HepG2 (cell line): Measurements from ENCODE around the gene CHCHD5. TPM values are rescaled to one million over a fixed set of nuclear protein-coding genes. Genes with fewer than 3 reads are reported as not detected.

Experiments used
- ATAC-seq: fragments of 200-7000 bp; cut with Tn5 transposase; 3 replicates; pipeline ENCODE4 v1.9.1; 2020; ENCODE audit warnings: mild to moderate bottlenecking, moderate library complexity
- BruUV-seq: library from RNA; stranded (reverse); fragments of 400-500 nt; replicated peaks from 2 replicates; lab custom pipeline; 2021; lab: Mats Ljungman, UMichigan
- CTCF ChIA-PET: fragments of 300-600 bp; formaldehyde crosslinking; extraction: SDS; loops from one replicate; lab custom pipeline; 2021; ENCODE audit warnings: low total read pairs, inconsistent platforms, low intra/inter-chr PET ratio; lab: Yijun Ruan, JAX
- POLR2A ChIA-PET: fragments of 350-600 bp; sonication (Branson Sonifier 250); formaldehyde crosslinking; loops from one replicate; lab custom pipeline; 2020; ENCODE audit warnings: antibody characterized with exemption, inconsistent platforms; lab: Yijun Ruan, JAX
- DNase-seq: peaks from one replicate; pipeline ENCODE4 v3.0.0-alpha.2; 2015; ENCODE audit warnings: low spot score
- FAIRE-seq: peaks from 3 replicates; lab custom pipeline; 2011; peaks lifted over from hg19 to GRCh38; lab: Jason Lieb, UNC
- H2AFZ ChIP-seq: one replicate; pipeline ENCODE4 v1.6.1; 2011; ENCODE audit warnings: low read length, inconsistent platforms
- H3K27ac ChIP-seq: fragments of 300-600 bp; 3 replicates; pipeline ENCODE4 v1.8.0; 2011; ENCODE audit warnings: mixed run types, mild to moderate bottlenecking, mixed read lengths, low read length, inconsistent platforms; ENCODE audit not compliant: insufficient read depth; ENCODE audit errors: extremely low read length
- H3K27me3 ChIP-seq, 2 experiments: fragments of 200-600 bp in 1 of 2; 2 replicates in 1 of 2; 3 replicates in 1 of 2; pipeline versions ENCODE4 v1.6.0 to v1.8.0; 2011; ENCODE audit warnings: low read length in 2 of 2, mild to moderate bottlenecking in 2 of 2, moderate library complexity in 2 of 2, inconsistent platforms in 1 of 2; ENCODE audit not compliant: insufficient read depth in 2 of 2, control insufficient read depth in 1 of 2
- H3K36me3 ChIP-seq, 2 experiments: fragments of 200-600 bp in 1 of 2; replicated peaks in 1 of 2; 2 replicates in 1 of 2; 3 replicates in 1 of 2; pipeline versions ENCODE4 v1.5.1 to v1.8.0; 2011; ENCODE audit warnings: low read length in 2 of 2, inconsistent platforms in 1 of 2; ENCODE audit not compliant: insufficient read depth in 2 of 2, control insufficient read depth in 1 of 2
- H3K4me1 ChIP-seq: 2 replicates; pipeline ENCODE4 v1.5.1; 2012; ENCODE audit warnings: low read length, inconsistent platforms; ENCODE audit not compliant: insufficient read depth
- H3K4me2 ChIP-seq: 2 replicates; pipeline ENCODE4 v1.6.0; 2011; ENCODE audit warnings: low read depth, low read length, inconsistent platforms
- H3K4me3 ChIP-seq, 3 experiments: fragments of 200-600 bp in 1 of 3; sonication (generic), shearing (Covaris generic) in 1 of 3; replicated peaks in 1 of 3; 2 replicates each; pipeline ENCODE4 v1.5.1; 2011 to 2016; ENCODE audit warnings: low read length in 3 of 3, inconsistent platforms in 2 of 3, low read depth in 2 of 3, mild to moderate bottlenecking in 2 of 3, control low read depth in 1 of 3, mixed read lengths in 1 of 3; ENCODE audit not compliant: insufficient read depth in 1 of 3
- H3K79me2 ChIP-seq: one replicate; pipeline ENCODE4 v1.6.1; 2011; ENCODE audit warnings: low read length, inconsistent platforms; ENCODE audit not compliant: insufficient read depth
- H3K9ac ChIP-seq: 2 replicates; pipeline ENCODE4 v1.6.0; 2011; ENCODE audit warnings: mild to moderate bottlenecking, low read depth, low read length, inconsistent platforms; ENCODE audit not compliant: insufficient read depth
- H3K9me3 ChIP-seq: 2 replicates; pipeline ENCODE4 v1.5.1; 2012; ENCODE audit warnings: mild to moderate bottlenecking, low read length
- H4K20me1 ChIP-seq: 2 replicates; pipeline ENCODE4 v1.6.0; 2011; ENCODE audit warnings: inconsistent platforms, mild to moderate bottlenecking, low read length, moderate library complexity; ENCODE audit not compliant: insufficient read depth
- EEA1 ChIP-seq: sonication (generic); formaldehyde crosslinking; IDR thresholded peaks from 2 replicates; pipeline ENCODE4 v1.5.1; 2020; ENCODE audit warnings: mild to moderate bottlenecking, missing genetic modification reagents, borderline replicate concordance
- ETV5 ChIP-seq: IDR thresholded peaks from 2 replicates; pipeline ENCODE4 v1.6.1; 2018; ENCODE audit warnings: missing biosample characterization, missing genetic modification reagents, inconsistent platforms, borderline replicate concordance
- FOXA3 ChIP-seq: IDR thresholded peaks from 2 replicates; pipeline ENCODE4 v1.6.1; 2016; ENCODE audit warnings: missing genetic modification reagents, missing compliant biosample characterization
- FOXK2 ChIP-seq: fragments of 450-650 bp; IDR thresholded peaks from 2 replicates; pipeline ENCODE4 v1.6.1; 2016
- HNRNPK ChIP-seq: fragments of 200-400 bp; formaldehyde crosslinking; IDR thresholded peaks from 2 replicates; pipeline ENCODE4 v1.6.1; 2018; ENCODE audit warnings: low read length, low read depth, moderate library complexity, mild to moderate bottlenecking; ENCODE audit not compliant: poor library complexity, severe bottlenecking
- KDM3A ChIP-seq: IDR thresholded peaks from 2 replicates; pipeline ENCODE4 v1.6.1; 2018; ENCODE audit warnings: low read depth, missing compliant biosample characterization
- PAWR ChIP-seq: sonication (generic); formaldehyde crosslinking; IDR thresholded peaks from 2 replicates; pipeline ENCODE4 v1.4.0; 2020; ENCODE audit warnings: missing genetic modification reagents, mild to moderate bottlenecking, borderline replicate concordance
- POLR2A ChIP-seq, 2 experiments: IDR thresholded peaks; 2 replicates each; pipeline ENCODE4 v1.6.1; 2011; ENCODE audit warnings: low read depth in 2 of 2, low read length in 2 of 2, mild to moderate bottlenecking in 1 of 2, moderate library complexity in 1 of 2; ENCODE audit not compliant: insufficient read depth in 1 of 2
- POLR2AphosphoS2 ChIP-seq: IDR thresholded peaks from 2 replicates; pipeline ENCODE4 v1.6.1; 2011; ENCODE audit warnings: low read depth, low read length, improper control_type of control experiment
- RARG ChIP-seq: sonication (generic); formaldehyde crosslinking; IDR thresholded peaks from 2 replicates; pipeline ENCODE4 v1.4.0; 2020; ENCODE audit warnings: low read depth, mild to moderate bottlenecking, missing genetic modification reagents
- SPEN ChIP-seq: sonication (generic); formaldehyde crosslinking; IDR thresholded peaks from 2 replicates; pipeline ENCODE4 v1.5.1; 2020; ENCODE audit warnings: low read depth, mild to moderate bottlenecking, missing genetic modification reagents
- TAF15 ChIP-seq: fragments of 200-400 bp; formaldehyde crosslinking; IDR thresholded peaks from one replicate; pipeline ENCODE4 v1.6.1; 2018; ENCODE audit warnings: mild to moderate bottlenecking, low read depth, low read length; ENCODE audit not compliant: poor library complexity, severe bottlenecking
- ZNF205 ChIP-seq: IDR thresholded peaks from 2 replicates; pipeline ENCODE4 v1.6.1; 2018; ENCODE audit warnings: missing biosample characterization, missing genetic modification reagents
- ZNF274 ChIP-seq: sonication (generic); formaldehyde crosslinking; IDR thresholded peaks from 2 replicates; pipeline ENCODE4 v1.5.1; 2020; ENCODE audit warnings: mild to moderate bottlenecking, missing genetic modification reagents
- ZNF354B ChIP-seq: sonication (generic); formaldehyde crosslinking; IDR thresholded peaks from 2 replicates; pipeline ENCODE4 v1.8.0; 2022; ENCODE audit warnings: mild to moderate bottlenecking, missing genetic modification reagents
- ZNF615 ChIP-seq: sonication (generic); formaldehyde crosslinking; IDR thresholded peaks from 2 replicates; pipeline ENCODE4 v1.5.0; 2020; ENCODE audit warnings: mild to moderate bottlenecking, missing genetic modification reagents, borderline replicate concordance
- ZNF883 ChIP-seq: sonication (generic); formaldehyde crosslinking; IDR thresholded peaks from 2 replicates; pipeline ENCODE4 v1.5.1; 2020; ENCODE audit warnings: mild to moderate bottlenecking, missing genetic modification reagents; ENCODE audit errors: not compliant biosample characterization
- WGBS: methylation state at CpG from one replicate; pipeline ENCODE4 v1.1.6; 2017; ENCODE audit warnings: low lambda C conversion rate; 5-methylcytosine and 5-hydroxymethylcytosine counted together
- in situ Hi-C: cut with HindIII; loops from 2 replicates; pipeline ENCODE4 v1.10.0; 2017; ENCODE audit warnings: low pct_unique_long_range_greater_than_20kb; ENCODE audit not compliant: extremely low pct_ligation_motif_present
- intact Hi-C: fragments of 100-400 bp; cut with micrococcal nuclease; formaldehyde crosslinking; loops from one replicate; pipeline ENCODE4 v1.10.0; 2022; ENCODE audit not compliant: unreplicated experiment
- polyA plus RNA-seq, 8 experiments: library from polyadenylated mRNA; depleted of rRNA in 3 of 8; stranded (reverse) in 7 of 8; unstranded in 1 of 8; fragments of >200 nt; fragmentation: Illumina TruSeq in 4 of 8; extraction: Trizol in 4 of 8; gene quantifications; 2 replicates each; pipeline versions ENCODE4 v1.2.1 to v1.2.3, GENCODE V29; 2011 to 2016; ENCODE audit warnings: low read depth in 4 of 8, missing spikeins in 1 of 8, mixed read lengths in 1 of 8; ENCODE audit not compliant: insufficient read depth in 1 of 8
- total RNA-seq, 5 experiments: library from RNA; depleted of rRNA; stranded (reverse); fragments of >200 nt; fragmentation: Illumina TruSeq; extraction: Trizol; gene quantifications; 2 replicates each; pipeline ENCODE4 v1.2.3, GENCODE V29; 2016; ENCODE audit warnings: low read depth in 1 of 5
- TF ChIP-seq, protein P1 (sequence below): IDR thresholded peaks from 2 replicates; pipeline ENCODE4 v1.6.1; 2016; ENCODE audit warnings: low read depth, control low read depth
- TF ChIP-seq, protein P2 (sequence below): IDR thresholded peaks from 2 replicates; pipeline ENCODE4 v1.4.0; 2020; ENCODE audit warnings: mild to moderate bottlenecking, missing genetic modification reagents

Gene CHCHD5
- total and polyA plus RNA-seq, 2 of the 13 experiments (the other 11 are each of a cell fraction or from before 2014, with no cell fraction given), result 19.0 to 23.9 TPM

DNA sequence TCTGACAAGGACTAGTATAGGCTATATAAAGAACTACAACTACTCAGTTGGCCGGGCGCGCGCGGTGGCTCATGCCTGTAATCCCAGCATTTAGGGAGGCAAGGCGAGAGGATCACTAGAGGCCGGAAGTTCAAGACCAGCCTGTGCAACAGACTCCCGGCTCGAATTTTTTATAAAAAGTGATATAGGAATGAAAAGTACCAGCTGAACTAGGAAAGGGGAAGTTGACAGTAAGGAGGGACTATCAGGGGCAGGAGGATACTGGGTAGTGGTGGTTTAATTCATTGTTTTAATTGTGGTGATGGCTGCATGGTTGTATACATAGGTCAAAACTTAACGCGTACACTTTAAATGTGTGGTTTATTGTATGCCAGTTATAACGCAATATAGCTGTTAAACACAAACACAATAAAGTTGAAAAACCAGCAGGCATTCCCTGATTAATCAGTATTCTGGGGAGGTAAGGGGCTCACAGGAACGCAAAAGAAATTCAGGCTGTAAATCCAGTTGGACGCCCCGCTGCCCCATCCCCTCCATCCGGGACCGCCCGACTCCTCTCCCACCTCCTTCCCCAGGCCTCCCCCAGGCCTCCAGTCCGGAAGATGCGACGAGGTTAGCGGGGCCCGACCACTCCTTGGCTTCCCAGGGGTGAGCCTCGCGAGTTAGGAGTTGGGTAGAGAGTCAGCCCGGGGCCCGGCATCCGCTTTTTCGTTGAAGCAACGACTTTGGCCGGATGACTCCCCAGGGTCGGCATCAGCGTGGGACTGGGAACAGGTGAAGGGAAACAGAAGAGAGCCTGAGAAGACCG, 42.9 kb upstream of the CHCHD5 start:
- peaks cover 41% of the 10 kb centered on the region for H3K79me2 ChIP-seq
- H3K4me1 ChIP-seq, result peaks cover 26% of the 10 kb centered on the region
- H4K20me1 ChIP-seq, result no peaks in the 10 kb centered on the region
- peaks cover 1 to 9% of the 10 kb centered on the region in 2 experiments; a peak in 2 of 5 replicates for H3K36me3 ChIP-seq
- FAIRE-seq, result no peak
- no peaks in the 10 kb centered on the region for H3K9me3 ChIP-seq
- H3K27ac ChIP-seq, result peak overlapping the region; percentile 84
- H3K4me2 ChIP-seq, result peak overlapping the region; percentile 89
- no peaks in the 10 kb centered on the region; a peak in 1 of 5 replicates for H3K27me3 ChIP-seq
- ChIA-PET CTCF (no interaction called here), POLR2A (interaction anchor here (1.4 kb wide), 1 partner anchor 9 kb away, joined by 3 read pairs; no protein-coding TSS in a partner anchor)
- peak; percentile 85 for ATAC-seq
- 21% methylated on average over 32 of the region's 34 CpGs for WGBS
- no peak for DNase-seq
- intact Hi-C loops, result loop anchor here (1.0 to 5.0 kb wide), 2 partner anchors 41 to 60 kb away; partner anchors contain the start of gene CHCHD5
- H2AFZ ChIP-seq, result peak overlapping the region; percentile 68
- in situ Hi-C loops, result no loop called here
- BruUV-seq, result TSS peak; percentile 97
- H3K4me3 ChIP-seq, result peak overlapping the region; percentile 73 to 96 (median 86)
- peak overlapping the region; percentile 82 for H3K9ac ChIP-seq
- 0 out of 2 replicates have a peak, but pooled peaks have one; percentile 34 for TF ChIP-seq POLR2AphosphoS2
- TF ChIP-seq ZNF205 (CRISPR knock-in tag), result peak; percentile 0; the same call in 1 of the 2 replicates
- peak; percentile 63 for TF ChIP-seq ETV5 (CRISPR knock-in tag)
- 0 out of 2 replicates have a peak, but pooled peaks have one; percentile 19 for TF ChIP-seq ZNF354B
- TF ChIP-seq FOXA3, result no peak
- TF ChIP-seq FOXK2, result peak; percentile 95
- 0 out of 2 replicates have a peak, but pooled peaks have one; percentile 10 for TF ChIP-seq KDM3A (CRISPR knock-in tag)
- TF ChIP-seq HNRNPK, result peak; percentile 45
- peak; percentile 62 to 80; a peak in 3 of 4 replicates for TF ChIP-seq POLR2A (IDR thresholded peaks at IDR 0.05; ENCODE audit: insufficient read depth in 1 of 2, low read depth in 2 of 2, low read length in 2 of 2)
- peak; percentile 91 for TF ChIP-seq ZNF615 (CRISPR knock-in tag)
- no peak; the same call in 1 of the 2 replicates for TF ChIP-seq RARG (CRISPR knock-in tag)
- TF ChIP-seq EEA1, result peak; percentile 1; the same call in 1 of the 2 replicates
- TF ChIP-seq SPEN, result 0 out of 2 replicates have a peak, but pooled peaks have one; percentile 13
- TF ChIP-seq PAWR (CRISPR knock-in tag), result no peak
- peak; percentile 80 for TF ChIP-seq TAF15
- TF ChIP-seq, protein P1, sequence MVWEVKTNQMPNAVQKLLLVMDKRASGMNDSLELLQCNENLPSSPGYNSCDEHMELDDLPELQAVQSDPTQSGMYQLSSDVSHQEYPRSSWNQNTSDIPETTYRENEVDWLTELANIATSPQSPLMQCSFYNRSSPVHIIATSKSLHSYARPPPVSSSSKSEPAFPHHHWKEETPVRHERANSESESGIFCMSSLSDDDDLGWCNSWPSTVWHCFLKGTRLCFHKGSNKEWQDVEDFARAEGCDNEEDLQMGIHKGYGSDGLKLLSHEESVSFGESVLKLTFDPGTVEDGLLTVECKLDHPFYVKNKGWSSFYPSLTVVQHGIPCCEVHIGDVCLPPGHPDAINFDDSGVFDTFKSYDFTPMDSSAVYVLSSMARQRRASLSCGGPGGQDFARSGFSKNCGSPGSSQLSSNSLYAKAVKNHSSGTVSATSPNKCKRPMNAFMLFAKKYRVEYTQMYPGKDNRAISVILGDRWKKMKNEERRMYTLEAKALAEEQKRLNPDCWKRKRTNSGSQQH (CRISPR knock-in tag), result peak; percentile 28; the same call in 1 of the 2 replicates
- peak; percentile 64 for TF ChIP-seq ZNF883
- TF ChIP-seq, protein P2, sequence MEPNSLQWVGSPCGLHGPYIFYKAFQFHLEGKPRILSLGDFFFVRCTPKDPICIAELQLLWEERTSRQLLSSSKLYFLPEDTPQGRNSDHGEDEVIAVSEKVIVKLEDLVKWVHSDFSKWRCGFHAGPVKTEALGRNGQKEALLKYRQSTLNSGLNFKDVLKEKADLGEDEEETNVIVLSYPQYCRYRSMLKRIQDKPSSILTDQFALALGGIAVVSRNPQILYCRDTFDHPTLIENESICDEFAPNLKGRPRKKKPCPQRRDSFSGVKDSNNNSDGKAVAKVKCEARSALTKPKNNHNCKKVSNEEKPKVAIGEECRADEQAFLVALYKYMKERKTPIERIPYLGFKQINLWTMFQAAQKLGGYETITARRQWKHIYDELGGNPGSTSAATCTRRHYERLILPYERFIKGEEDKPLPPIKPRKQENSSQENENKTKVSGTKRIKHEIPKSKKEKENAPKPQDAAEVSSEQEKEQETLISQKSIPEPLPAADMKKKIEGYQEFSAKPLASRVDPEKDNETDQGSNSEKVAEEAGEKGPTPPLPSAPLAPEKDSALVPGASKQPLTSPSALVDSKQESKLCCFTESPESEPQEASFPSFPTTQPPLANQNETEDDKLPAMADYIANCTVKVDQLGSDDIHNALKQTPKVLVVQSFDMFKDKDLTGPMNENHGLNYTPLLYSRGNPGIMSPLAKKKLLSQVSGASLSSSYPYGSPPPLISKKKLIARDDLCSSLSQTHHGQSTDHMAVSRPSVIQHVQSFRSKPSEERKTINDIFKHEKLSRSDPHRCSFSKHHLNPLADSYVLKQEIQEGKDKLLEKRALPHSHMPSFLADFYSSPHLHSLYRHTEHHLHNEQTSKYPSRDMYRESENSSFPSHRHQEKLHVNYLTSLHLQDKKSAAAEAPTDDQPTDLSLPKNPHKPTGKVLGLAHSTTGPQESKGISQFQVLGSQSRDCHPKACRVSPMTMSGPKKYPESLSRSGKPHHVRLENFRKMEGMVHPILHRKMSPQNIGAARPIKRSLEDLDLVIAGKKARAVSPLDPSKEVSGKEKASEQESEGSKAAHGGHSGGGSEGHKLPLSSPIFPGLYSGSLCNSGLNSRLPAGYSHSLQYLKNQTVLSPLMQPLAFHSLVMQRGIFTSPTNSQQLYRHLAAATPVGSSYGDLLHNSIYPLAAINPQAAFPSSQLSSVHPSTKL, result 0 out of 2 replicates have a peak, but pooled peaks have one; percentile 2
- TF ChIP-seq ZNF274, result peak; percentile 70; the same call in 1 of the 2 replicates
